ENCODE measurements around the gene KRT4. TPM values are rescaled to one million over a fixed set of nuclear protein-coding genes. Genes with fewer than 3 reads are reported as not detected.

Gene KRT4
- total RNA-seq, 1 experiment from 2014 or later, result not detected

- TF ChIP-seq ELF1 (IDR thresholded peaks at IDR 0.05; ENCODE audit: borderline replicate concordance, low read depth) (no peak), TCF7L2 (IDR thresholded peaks at IDR 0.05; ENCODE audit: borderline replicate concordance, extremely low read depth, insufficient read depth, insufficient read length) (no peak), ATF3 (IDR thresholded peaks at IDR 0.05) (no peak), SP1 (IDR thresholded peaks at IDR 0.05; ENCODE audit: low read depth) (no peak), EGR1 (IDR thresholded peaks at IDR 0.05; ENCODE audit: low read depth) (no peak), POLR2A (IDR thresholded peaks at IDR 0.05; ENCODE audit: borderline replicate concordance, extremely low read depth, insufficient read depth, insufficient read length) (no peak), FOSL1 (IDR thresholded peaks at IDR 0.05; ENCODE audit: low read depth) (no peak), EZH2 (IDR thresholded peaks at IDR 0.05) (no peak), SRF (IDR thresholded peaks at IDR 0.05; ENCODE audit: low read depth) (no peak), MAX (IDR thresholded peaks at IDR 0.05) (no peak), POLR2AphosphoS5 (IDR thresholded peaks at IDR 0.05; ENCODE audit: low read depth, low read length) (no peak), EZH2phosphoT487 (IDR thresholded peaks at IDR 0.05; ENCODE audit: borderline replicate concordance) (no peak)
These were observed 8.9 kb downstream of the KRT4 start (continued) for GRCh38 chr12:52805000-52805399.

- DNase-seq (ENCODE audit: low read depth, low spot score) (no peak), ATAC-seq (no peak)
- ChIA-PET CTCF (no interaction called here), POLR2A (no interaction called here), RAD21 (ENCODE audit: low non-redundant PET in 1 of 2, low total read pairs in 2 of 2, uncharacterized antibody in 2 of 2, unreplicated experiment in 2 of 2) (no interaction called here)
- no TSS peak for BruUV-seq (replicated peaks)
- peaks cover 8 to 33% of the 10 kb centered on the region in 2 experiments; a peak in 3 of 4 replicates for H3K4me1 ChIP-seq (ENCODE audit: control insufficient read depth in 1 of 2, insufficient read depth in 2 of 2, low read length in 2 of 2)
- H3K27me3 ChIP-seq (ENCODE audit: insufficient read depth, low read length), result no peaks in the 10 kb centered on the region
- no peaks in the 10 kb centered on the region for H4K20me1 ChIP-seq (ENCODE audit: insufficient read depth)
- H3K27ac ChIP-seq (ENCODE audit: low read depth, low read length), result no peak overlapping the region
- H2AFZ ChIP-seq (ENCODE audit: low read depth, low read length, poor library complexity, severe bottlenecking), result no peak overlapping the region
- no peak for TF ChIP-seq FOSL1 (IDR thresholded peaks at IDR 0.05; ENCODE audit: low read depth)
- TF ChIP-seq ATF3 (IDR thresholded peaks at IDR 0.05), result no peak
- no peak for TF ChIP-seq EZH2 (IDR thresholded peaks at IDR 0.05)
- TF ChIP-seq EZH2phosphoT487 (IDR thresholded peaks at IDR 0.05; ENCODE audit: borderline replicate concordance), result no peak
- no peak for TF ChIP-seq YY1 (IDR thresholded peaks at IDR 0.05; ENCODE audit: extremely low read depth, insufficient replicate concordance, low read depth, low read length)
- no peak for TF ChIP-seq POLR2AphosphoS5 (IDR thresholded peaks at IDR 0.05; ENCODE audit: low read depth, low read length)
- no peak for TF ChIP-seq ZFX (IDR thresholded peaks at IDR 0.05)
- no peak for TF ChIP-seq CBX3 (IDR thresholded peaks at IDR 0.05; ENCODE audit: low read depth)
- TF ChIP-seq EGR1 (IDR thresholded peaks at IDR 0.05; ENCODE audit: low read depth), result no peak
- no peak for TF ChIP-seq SP1 (IDR thresholded peaks at IDR 0.05; ENCODE audit: low read depth)
- no peak for TF ChIP-seq ZNF274 (IDR thresholded peaks at IDR 0.05; ENCODE audit: low read depth, low read length)
- TF ChIP-seq SRF (IDR thresholded peaks at IDR 0.05; ENCODE audit: low read depth), result no peak
- intact Hi-C loops (cut with micrococcal nuclease), result no loop called here
- no peaks in the 10 kb centered on the region for H3K79me2 ChIP-seq (ENCODE audit: insufficient read depth, low read length)
- H3K36me3 ChIP-seq (ENCODE audit: control insufficient read depth in 1 of 2, insufficient read depth in 2 of 2, low read length in 2 of 2), result no peaks in the 10 kb centered on the region
- no peaks in the 10 kb centered on the region for H3K9me2 ChIP-seq (ENCODE audit: insufficient read depth)
- H3K9ac ChIP-seq (ENCODE audit: low read length), result no peak overlapping the region
- no peaks in the 10 kb centered on the region for H3K9me3 ChIP-seq (ENCODE audit: control insufficient read depth in 1 of 2, insufficient read depth in 1 of 2, low read depth in 1 of 2, low read length in 2 of 2)
- no peak overlapping the region for H3K4me3 ChIP-seq (replicated peaks in 1 of 2; ENCODE audit: low read depth in 1 of 2, low read length in 2 of 2)
- no peak overlapping the region for H3K4me2 ChIP-seq (ENCODE audit: low read length)
These were observed 11.5 kb downstream of the KRT4 start for GRCh38 chr12:52802442-52802841.
